Measurements from ENCODE around the gene PPAN. TPM values are rescaled to one million over a fixed set of nuclear protein-coding genes. Genes with fewer than 3 reads are reported as not detected.

Gene PPAN
- total RNA-seq, 4 donors from 2014 or later, result 11.7 to 147 (median 24.7) TPM

GRCh38 chr19:10070730-10071446, 35.3 kb upstream of the PPAN start:
- Histone ChIP-seq H3K9me3 (peaks cover 0 to 8% (median 3%) of the 10 kb centered on the region in 4 donors), H3K4me1 (no peaks in the 10 kb centered on the region), H3K4me3 (no peak overlapping the region), H3K27me3 (no peaks in the 10 kb centered on the region), H3K27ac (no peak overlapping the region), H3K36me3 (no peaks in the 10 kb centered on the region)
- no peak for TF ChIP-seq CTCF (IDR thresholded peaks at IDR 0.05)
- TF ChIP-seq POLR2A (IDR thresholded peaks at IDR 0.05), result no peak
- DNase-seq, result no peak

- peak in 2 of 3 donors; percentile 29 to 62 for DNase-seq
- no peaks in the 10 kb centered on the region for H3K4me1 ChIP-seq
- TF ChIP-seq CTCF (IDR thresholded peaks at IDR 0.05) (peak in 5 of 6 experiments; percentile 19 to 62 (median 37)), POLR2A (IDR thresholded peaks at IDR 0.05) (no peak)
- H3K27me3 ChIP-seq, result no peaks in the 10 kb centered on the region
- no peak overlapping the region for H3K4me3 ChIP-seq
- H3K27ac ChIP-seq, result no peak overlapping the region
- no peaks in the 10 kb centered on the region for H3K36me3 ChIP-seq
- peaks cover 0 to 8% (median 3%) of the 10 kb centered on the region in 4 donors for H3K9me3 ChIP-seq
Measured at GRCh38 chr19:10074153-10074552, 32.0 kb upstream of the PPAN start.

GRCh38 chr19:10076535-10076934, 29.6 kb upstream of the PPAN start:
- DNase-seq, result no peak
- Histone ChIP-seq H3K36me3 (no peaks in the 10 kb centered on the region), H3K4me1 (no peaks in the 10 kb centered on the region), H3K27me3 (no peaks in the 10 kb centered on the region), H3K27ac (no peak overlapping the region), H3K9me3 (peaks cover 0 to 8% (median 3%) of the 10 kb centered on the region in 4 donors), H3K4me3 (no peak overlapping the region)
- TF ChIP-seq CTCF (IDR thresholded peaks at IDR 0.05), result no peak
- TF ChIP-seq POLR2A (IDR thresholded peaks at IDR 0.05), result no peak

GRCh38 chr19:10078329-10078728, 27.8 kb upstream of the PPAN start:
- H3K4me1 ChIP-seq, result no peaks in the 10 kb centered on the region
- no peak overlapping the region for H3K27ac ChIP-seq
- H3K4me3 ChIP-seq, result no peak overlapping the region
- peaks cover 0 to 8% (median 3%) of the 10 kb centered on the region in 4 donors for H3K9me3 ChIP-seq
- no peak for TF ChIP-seq POLR2A (IDR thresholded peaks at IDR 0.05)
- no peak for TF ChIP-seq CTCF (IDR thresholded peaks at IDR 0.05)
- H3K36me3 ChIP-seq, result no peaks in the 10 kb centered on the region
- DNase-seq, result no peak
- no peaks in the 10 kb centered on the region for H3K27me3 ChIP-seq

GRCh38 chr19:10079031-10079453, 27.1 kb upstream of the PPAN start:
- H3K27ac ChIP-seq, result no peak overlapping the region
- TF ChIP-seq POLR2A (IDR thresholded peaks at IDR 0.05) (no peak), CTCF (IDR thresholded peaks at IDR 0.05) (no peak)
- no peaks in the 10 kb centered on the region for H3K4me1 ChIP-seq
- no peaks in the 10 kb centered on the region for H3K27me3 ChIP-seq
- H3K36me3 ChIP-seq, result no peaks in the 10 kb centered on the region
- H3K9me3 ChIP-seq, result peaks cover 0 to 2% (median under 1%) of the 10 kb centered on the region in 4 donors
- no peak for DNase-seq
- no peak overlapping the region for H3K4me3 ChIP-seq

Data from Peyer's patch (tissue), 4 donors.